GM18517 (cell line): ENCODE results near the gene LZTS2.

Experiments used
- ATAC-seq: cut with Tn5 transposase; IDR thresholded peaks from one replicate; pipeline ENCODE4 v1.9.1; 2021; ENCODE audit warnings: mild to moderate bottlenecking, moderate library complexity; ENCODE audit not compliant: unreplicated experiment

Gene LZTS2

GRCh38 chr10:100998183-100998990 lies 1.2 kb upstream of the LZTS2 start:
- ATAC-seq: peak; percentile 21

DNA sequence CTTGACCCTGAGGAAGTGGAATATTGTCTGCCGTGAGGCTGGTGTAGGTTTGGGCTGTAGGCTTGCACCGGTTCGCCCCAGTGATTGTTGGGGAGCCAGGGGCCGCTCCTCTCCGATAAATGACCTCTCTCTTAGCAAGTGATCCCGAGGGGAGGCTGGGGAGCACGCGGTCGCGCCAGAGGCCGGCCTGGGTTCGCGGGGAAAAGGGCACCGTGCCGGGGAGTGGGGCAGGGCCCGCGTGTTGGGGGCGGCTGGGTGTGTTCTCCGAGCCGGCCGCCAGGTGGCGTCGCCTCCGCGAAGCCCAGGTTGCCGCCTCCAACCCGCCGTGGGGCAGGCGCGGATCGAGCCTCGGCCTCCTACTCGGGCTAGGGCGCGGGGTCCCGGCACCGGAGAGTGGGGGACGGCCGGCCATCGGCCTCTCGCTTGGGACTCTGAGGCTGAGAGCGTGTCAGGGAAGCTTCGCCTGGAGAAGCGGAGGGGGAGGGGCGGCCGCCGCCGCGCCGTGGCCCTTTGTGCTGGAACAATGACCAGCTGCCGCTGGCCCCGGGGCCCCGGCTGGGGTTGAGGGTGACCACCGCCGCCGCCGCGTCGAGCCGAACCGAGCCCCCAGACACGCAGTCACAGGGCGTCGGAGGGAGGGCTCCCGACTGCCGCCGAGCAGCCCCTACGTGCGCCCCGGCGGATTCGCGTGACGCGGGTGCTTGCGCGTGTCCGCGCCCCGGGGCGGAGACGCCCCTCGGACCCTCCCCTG lies 442 bp upstream of the LZTS2 start:
- peak; percentile 41 for ATAC-seq

- no peak for ATAC-seq
These were observed 713 bp downstream of the LZTS2 start for GRCh38 chr10:101000127-101000914.

GRCh38 chr10:101000915-101001658 lies 1.5 kb downstream of the LZTS2 start:
- ATAC-seq: no peak

GRCh38 chr10:101001659-101002035 lies 2.0 kb downstream of the LZTS2 start:
- ATAC-seq: no peak

DNA sequence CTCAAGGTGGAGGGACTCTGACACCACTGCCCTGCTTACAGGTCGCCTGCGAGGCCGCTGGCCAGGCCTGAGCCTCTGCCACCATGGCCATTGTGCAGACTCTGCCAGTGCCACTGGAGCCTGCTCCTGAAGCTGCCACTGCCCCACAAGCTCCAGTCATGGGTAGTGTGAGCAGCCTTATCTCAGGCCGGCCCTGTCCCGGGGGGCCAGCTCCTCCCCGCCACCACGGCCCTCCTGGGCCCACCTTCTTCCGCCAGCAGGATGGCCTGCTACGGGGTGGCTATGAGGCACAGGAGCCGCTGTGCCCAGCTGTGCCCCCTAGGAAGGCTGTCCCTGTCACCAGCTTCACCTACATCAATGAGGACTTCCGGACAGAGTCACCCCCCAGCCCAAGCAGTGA lies 2.8 kb downstream of the LZTS2 start:
- no peak for ATAC-seq

DNA sequence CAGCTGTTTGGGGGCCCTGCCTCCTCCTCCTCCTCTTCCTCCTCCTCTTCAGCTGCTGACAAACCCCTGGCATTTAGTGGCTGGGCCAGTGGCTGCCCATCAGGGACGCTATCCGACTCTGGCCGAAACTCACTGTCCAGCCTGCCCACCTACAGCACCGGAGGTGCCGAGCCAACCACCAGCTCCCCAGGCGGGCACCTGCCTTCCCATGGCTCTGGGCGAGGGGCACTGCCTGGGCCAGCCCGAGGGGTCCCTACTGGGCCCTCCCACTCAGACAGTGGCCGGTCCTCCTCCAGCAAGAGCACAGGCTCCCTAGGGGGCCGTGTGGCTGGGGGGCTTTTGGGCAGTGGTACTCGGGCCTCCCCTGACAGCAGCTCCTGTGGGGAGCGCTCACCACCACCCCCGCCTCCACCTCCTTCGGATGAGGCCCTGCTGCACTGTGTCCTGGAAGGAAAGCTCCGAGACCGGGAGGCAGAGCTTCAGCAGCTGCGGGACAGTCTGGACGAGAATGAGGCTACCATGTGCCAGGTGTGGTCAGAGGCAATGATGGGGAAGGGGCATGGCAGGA lies 4.1 kb downstream of the LZTS2 start:
- no peak for ATAC-seq

DNA sequence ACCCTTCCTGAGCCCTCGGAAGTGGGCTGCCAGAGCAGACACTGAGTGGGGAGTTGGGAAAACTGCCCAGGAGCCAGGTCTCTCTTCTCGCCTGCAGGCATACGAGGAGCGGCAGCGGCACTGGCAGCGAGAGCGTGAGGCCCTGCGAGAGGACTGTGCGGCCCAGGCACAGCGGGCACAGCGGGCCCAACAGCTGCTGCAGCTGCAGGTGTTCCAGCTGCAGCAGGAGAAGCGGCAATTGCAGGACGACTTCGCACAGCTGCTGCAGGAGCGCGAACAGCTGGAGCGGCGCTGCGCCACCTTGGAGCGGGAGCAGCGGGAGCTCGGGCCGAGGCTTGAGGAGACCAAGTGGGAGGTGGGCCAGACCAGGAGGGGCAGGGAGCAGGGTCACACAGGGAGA lies 5.8 kb downstream of the LZTS2 start:
- ATAC-seq: no peak

- no peak for ATAC-seq
These were observed 6.4 kb downstream of the LZTS2 start for GRCh38 chr10:101005869-101006567.

- no peak for ATAC-seq
These were observed 7.0 kb downstream of the LZTS2 start for GRCh38 chr10:101006593-101007098.

DNA sequence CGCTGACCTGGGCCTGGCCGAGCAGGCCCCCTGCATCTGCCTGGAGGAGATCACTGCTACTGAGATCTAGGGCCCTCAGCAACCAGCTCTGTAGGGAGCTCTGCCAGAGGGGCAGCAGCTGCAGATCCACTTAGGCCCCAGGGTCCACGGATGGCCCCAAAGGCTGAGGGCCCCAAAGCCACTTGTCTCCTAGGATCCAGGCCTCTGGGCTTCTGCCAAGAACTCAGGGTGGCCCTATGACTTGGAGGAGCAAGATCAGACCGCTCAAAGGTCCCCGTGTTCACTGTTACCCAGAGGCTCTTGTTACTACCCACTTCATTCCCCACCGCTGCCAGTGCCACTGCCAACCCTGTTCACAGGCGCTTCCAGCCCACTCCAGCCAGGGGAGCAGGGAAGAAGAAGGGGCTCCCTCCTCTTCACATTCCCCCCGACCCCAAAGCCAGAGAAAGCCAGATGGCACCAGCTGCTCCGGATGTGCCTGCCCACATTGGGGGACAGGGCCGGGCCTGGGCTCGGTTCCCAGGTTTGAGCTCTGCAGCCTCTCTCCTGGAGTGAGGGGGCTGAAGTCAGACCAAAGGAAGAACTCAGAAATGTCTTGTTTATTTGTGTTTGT lies 7.6 kb downstream of the LZTS2 start:
- ATAC-seq: no peak

DNA sequence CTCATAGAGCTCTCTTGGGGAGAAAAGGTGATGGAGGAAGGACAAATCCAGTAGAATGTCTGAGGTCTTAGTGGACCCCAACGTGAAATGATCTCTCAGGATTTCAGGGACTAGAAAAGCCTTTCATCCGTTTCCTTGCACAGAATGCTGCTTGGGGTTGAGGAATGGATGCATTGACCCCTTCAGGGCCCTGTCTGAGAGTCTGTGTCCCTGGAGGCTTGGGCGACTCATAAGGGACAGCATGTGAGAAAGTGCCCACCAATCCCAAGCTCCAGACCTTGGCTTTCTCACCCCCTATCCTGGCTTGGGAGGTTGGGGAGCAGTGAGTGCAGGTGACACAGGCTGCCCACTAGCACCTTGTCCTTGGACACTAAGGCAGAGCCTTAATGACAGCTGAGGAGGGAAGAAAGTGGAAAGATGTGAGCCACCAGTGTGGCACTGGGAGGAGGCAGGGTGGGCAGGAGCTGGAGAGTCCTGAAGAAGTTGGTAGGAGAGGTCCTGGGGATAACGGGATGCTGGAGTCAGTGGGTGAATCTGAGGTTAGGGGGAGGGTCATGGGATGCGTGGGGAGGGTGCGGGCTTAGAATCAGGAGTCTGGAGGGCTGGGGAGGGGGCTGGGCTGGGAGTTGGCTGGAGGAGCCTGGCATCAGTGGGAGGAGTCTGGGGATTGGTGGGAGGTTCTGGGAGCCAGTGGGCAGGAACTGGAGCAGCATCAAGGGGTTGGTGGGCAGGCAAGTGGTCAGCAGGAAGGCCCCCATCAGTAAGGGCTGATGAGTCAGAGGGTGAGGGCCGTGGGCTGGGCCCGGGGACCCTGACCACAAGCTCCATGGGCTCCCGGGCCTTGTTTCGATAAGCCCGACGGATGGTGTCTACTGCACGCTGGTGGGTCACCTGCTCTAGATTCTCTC lies 8.6 kb downstream of the LZTS2 start:
- ATAC-seq: no peak

- ATAC-seq: no peak
These were observed 9.3 kb downstream of the LZTS2 start for GRCh38 chr10:101008823-101009423.

DNA sequence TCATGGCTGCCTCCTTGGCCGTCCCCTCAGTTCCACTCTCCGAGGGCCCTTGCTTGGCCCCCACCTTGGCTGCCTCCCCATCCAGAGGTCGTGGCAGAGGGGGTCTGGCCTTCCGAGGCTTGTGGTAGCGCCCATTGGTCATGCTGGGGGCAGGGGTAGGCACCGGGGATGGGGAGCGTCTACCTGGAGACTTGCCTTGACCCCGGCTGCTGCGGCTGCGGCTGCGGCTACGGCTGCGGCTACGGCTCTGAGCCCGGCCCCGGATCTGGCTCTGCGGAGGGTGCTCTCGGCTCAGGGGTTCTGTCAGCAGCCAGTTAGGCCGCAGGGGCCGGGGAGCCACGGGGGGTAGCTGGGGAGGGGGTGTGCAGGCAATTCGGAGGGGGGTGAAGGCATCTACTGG lies 10.7 kb downstream of the LZTS2 start:
- ATAC-seq: no peak

GRCh38 chr10:101011517-101012423 lies 12.2 kb downstream of the LZTS2 start:
- no peak for ATAC-seq

GRCh38 chr10:101012525-101013364 lies 13.1 kb downstream of the LZTS2 start:
- ATAC-seq: peak; percentile 80
